ENCODE results near the gene IGF2. TPM values are rescaled to one million over a fixed set of nuclear protein-coding genes. Genes with fewer than 3 reads are reported as not detected.
A peak's percentile ranks its signal among the peaks of the same experiment; 100 is the strongest.

IGF2 gene
- total RNA-seq, 1 experiment from 2014 or later, result 5.0 TPM

DNA sequence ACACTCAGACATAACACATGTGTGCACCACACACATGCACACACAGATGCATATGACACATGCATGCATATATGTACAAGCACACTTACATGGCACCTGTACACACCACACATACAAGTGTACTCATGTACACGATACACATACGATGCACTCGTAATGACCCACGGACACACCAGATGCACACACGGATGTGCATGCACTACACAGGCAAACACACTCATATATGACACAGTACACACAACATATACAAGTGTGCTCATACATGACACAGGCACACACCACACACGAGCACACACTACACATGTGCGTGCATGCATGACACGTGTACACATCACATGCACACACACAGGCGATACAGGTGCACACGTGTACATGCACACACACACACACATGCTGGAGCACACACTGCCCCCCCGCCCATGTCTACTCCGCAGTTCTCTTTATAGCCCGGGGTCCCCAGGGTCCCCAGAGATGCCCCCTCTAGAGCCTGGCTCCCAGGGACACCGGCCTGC lies 37.3 kb upstream of the IGF2 start:
- Histone ChIP-seq H3K4me3 (ENCODE audit: low read length) (no peak overlapping the region), H3K9me2 (replicated peaks; ENCODE audit: low read length) (no peaks in the 10 kb centered on the region), H2AFZ (ENCODE audit: low read length) (no peak overlapping the region), H3K4me2 (ENCODE audit: low read length) (0 out of 2 replicates have a peak overlapping the region, but pooled peaks have one; percentile 52), H3K27ac (ENCODE audit: low read length) (peak overlapping the region; percentile 73), H3K9me3 (ENCODE audit: low read length) (no peaks in the 10 kb centered on the region), H3K9ac (ENCODE audit: low read length) (no peak overlapping the region; the same call in 1 of the 2 replicates), H3F3A (ENCODE audit: low read length, unreplicated experiment) (no peaks in the 10 kb centered on the region), H4K20me1 (ENCODE audit: low read length) (no peaks in the 10 kb centered on the region), H3K36me3 (ENCODE audit: low read depth, low read length) (no peaks in the 10 kb centered on the region), H3K4me1 (ENCODE audit: insufficient read depth, low read length) (peaks cover 63% of the 10 kb centered on the region), H3K79me2 (ENCODE audit: low read length) (0 out of 2 replicates have a peak, but pooled peaks cover 7% of the 10 kb centered on the region), H3K27me3 (ENCODE audit: low read length) (no peaks in the 10 kb centered on the region)
- DNase-seq (no peak), ATAC-seq (no peak)
- intact Hi-C loops (cut with micrococcal nuclease), result no loop called here
- TF ChIP-seq, protein P1, sequence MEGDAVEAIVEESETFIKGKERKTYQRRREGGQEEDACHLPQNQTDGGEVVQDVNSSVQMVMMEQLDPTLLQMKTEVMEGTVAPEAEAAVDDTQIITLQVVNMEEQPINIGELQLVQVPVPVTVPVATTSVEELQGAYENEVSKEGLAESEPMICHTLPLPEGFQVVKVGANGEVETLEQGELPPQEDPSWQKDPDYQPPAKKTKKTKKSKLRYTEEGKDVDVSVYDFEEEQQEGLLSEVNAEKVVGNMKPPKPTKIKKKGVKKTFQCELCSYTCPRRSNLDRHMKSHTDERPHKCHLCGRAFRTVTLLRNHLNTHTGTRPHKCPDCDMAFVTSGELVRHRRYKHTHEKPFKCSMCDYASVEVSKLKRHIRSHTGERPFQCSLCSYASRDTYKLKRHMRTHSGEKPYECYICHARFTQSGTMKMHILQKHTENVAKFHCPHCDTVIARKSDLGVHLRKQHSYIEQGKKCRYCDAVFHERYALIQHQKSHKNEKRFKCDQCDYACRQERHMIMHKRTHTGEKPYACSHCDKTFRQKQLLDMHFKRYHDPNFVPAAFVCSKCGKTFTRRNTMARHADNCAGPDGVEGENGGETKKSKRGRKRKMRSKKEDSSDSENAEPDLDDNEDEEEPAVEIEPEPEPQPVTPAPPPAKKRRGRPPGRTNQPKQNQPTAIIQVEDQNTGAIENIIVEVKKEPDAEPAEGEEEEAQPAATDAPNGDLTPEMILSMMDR (conservative IDR thresholded peaks at IDR 0.05; ENCODE audit: low read depth, low read length), result no peak
- TF ChIP-seq EZH2 (IDR thresholded peaks at IDR 0.05; ENCODE audit: low read length, unreplicated experiment), result no peak
- no peak for TF ChIP-seq EZH2phosphoT487 (IDR thresholded peaks at IDR 0.05; ENCODE audit: borderline replicate concordance, low read length)
- ChIA-PET CTCF (no interaction called here), POLR2A (ENCODE audit: unreplicated experiment) (no interaction called here)
- BruUV-seq (replicated peaks), result no TSS peak

DNA sequence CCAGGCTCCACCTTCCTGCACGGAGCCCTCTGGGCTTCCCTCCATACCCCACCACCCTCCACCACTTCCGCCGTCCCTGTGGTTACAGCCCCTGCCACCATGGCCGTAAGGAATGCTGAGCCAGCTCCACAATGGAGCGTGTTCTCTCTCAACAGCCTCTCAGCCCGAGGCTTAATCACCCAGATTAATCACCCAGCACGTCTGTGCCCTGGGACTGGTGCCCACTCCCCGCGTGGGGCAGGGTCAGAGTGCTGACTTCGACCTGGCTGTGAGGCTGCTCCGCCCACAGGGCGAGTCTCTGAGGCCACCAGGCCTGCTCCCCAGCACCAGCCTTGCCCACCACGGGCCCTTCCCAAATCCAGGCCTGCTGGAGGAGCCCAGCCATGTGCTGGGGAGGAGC lies 36.5 kb upstream of the IGF2 start:
- Histone ChIP-seq H3K4me2 (ENCODE audit: low read length) (peak overlapping the region; percentile 52), H3K4me1 (ENCODE audit: insufficient read depth, low read length) (peaks cover 55% of the 10 kb centered on the region), H3K36me3 (ENCODE audit: low read depth, low read length) (no peaks in the 10 kb centered on the region), H4K20me1 (ENCODE audit: low read length) (no peaks in the 10 kb centered on the region), H3K9me3 (ENCODE audit: low read length) (no peaks in the 10 kb centered on the region), H3K4me3 (ENCODE audit: low read length) (no peak overlapping the region), H3K27ac (ENCODE audit: low read length) (peak overlapping the region; percentile 73), H3K79me2 (ENCODE audit: low read length) (0 out of 2 replicates have a peak, but pooled peaks cover 7% of the 10 kb centered on the region), H3F3A (ENCODE audit: low read length, unreplicated experiment) (no peaks in the 10 kb centered on the region), H3K9ac (ENCODE audit: low read length) (peak overlapping the region; percentile 47), H3K27me3 (ENCODE audit: low read length) (no peaks in the 10 kb centered on the region), H2AFZ (ENCODE audit: low read length) (peak overlapping the region; percentile 2; the same call in 1 of the 2 replicates), H3K9me2 (replicated peaks; ENCODE audit: low read length) (no peaks in the 10 kb centered on the region)
- peak; percentile 68 for ATAC-seq
- ChIA-PET CTCF (interaction anchor here (0.6 kb wide), 2 partner anchors 19 to 343 kb away, joined by 3 read pairs; no protein-coding TSS in a partner anchor), POLR2A (ENCODE audit: unreplicated experiment) (no interaction called here)
- peak; percentile 93 for DNase-seq
- no peak for TF ChIP-seq EZH2phosphoT487 (IDR thresholded peaks at IDR 0.05; ENCODE audit: borderline replicate concordance, low read length)
- TF ChIP-seq, protein P1 (conservative IDR thresholded peaks at IDR 0.05; ENCODE audit: low read depth, low read length), result no peak
- TF ChIP-seq EZH2 (IDR thresholded peaks at IDR 0.05; ENCODE audit: low read length, unreplicated experiment), result no peak
- BruUV-seq (replicated peaks), result no TSS peak
- intact Hi-C loops (cut with micrococcal nuclease), result no loop called here

DNA sequence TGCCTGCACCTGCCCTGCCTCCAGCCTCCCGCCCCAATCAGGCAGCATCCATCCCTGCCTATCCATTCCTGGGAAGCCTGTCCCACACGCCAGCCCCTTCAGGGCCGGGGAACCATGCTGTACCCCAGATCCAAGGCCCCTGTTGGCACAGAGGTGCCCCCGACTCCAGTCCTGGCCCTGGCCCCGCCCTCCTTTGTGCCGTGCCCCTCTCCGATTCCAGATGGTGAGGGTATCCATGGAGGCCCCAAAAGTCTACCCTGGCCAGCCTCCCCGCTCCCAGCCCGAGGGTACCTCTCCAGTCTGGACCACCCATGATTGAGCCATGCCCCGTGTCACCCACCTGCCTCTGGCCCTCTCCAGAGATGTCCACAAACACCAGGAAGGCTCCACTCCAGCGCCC lies 35.2 kb upstream of the IGF2 start:
- Histone ChIP-seq H3K4me3 (ENCODE audit: low read length) (no peak overlapping the region), H3K27ac (ENCODE audit: low read length) (no peak overlapping the region), H3K4me1 (ENCODE audit: insufficient read depth, low read length) (peaks cover 42% of the 10 kb centered on the region), H3K4me2 (ENCODE audit: low read length) (no peak overlapping the region), H3K9me3 (ENCODE audit: low read length) (no peaks in the 10 kb centered on the region), H4K20me1 (ENCODE audit: low read length) (no peaks in the 10 kb centered on the region), H3K27me3 (ENCODE audit: low read length) (no peaks in the 10 kb centered on the region), H3K79me2 (ENCODE audit: low read length) (no peaks in the 10 kb centered on the region), H3F3A (ENCODE audit: low read length, unreplicated experiment) (no peaks in the 10 kb centered on the region), H3K36me3 (ENCODE audit: low read depth, low read length) (no peaks in the 10 kb centered on the region), H3K9ac (ENCODE audit: low read length) (no peak overlapping the region), H2AFZ (ENCODE audit: low read length) (no peak overlapping the region), H3K9me2 (replicated peaks; ENCODE audit: low read length) (no peaks in the 10 kb centered on the region)
- TF ChIP-seq EZH2phosphoT487 (IDR thresholded peaks at IDR 0.05; ENCODE audit: borderline replicate concordance, low read length), result no peak
- TF ChIP-seq, protein P1 (conservative IDR thresholded peaks at IDR 0.05; ENCODE audit: low read depth, low read length), result no peak
- no peak for TF ChIP-seq EZH2 (IDR thresholded peaks at IDR 0.05; ENCODE audit: low read length, unreplicated experiment)
- intact Hi-C loops (cut with micrococcal nuclease), result no loop called here
- ChIA-PET CTCF (no interaction called here), POLR2A (ENCODE audit: unreplicated experiment) (no interaction called here)
- no peak for DNase-seq
- BruUV-seq (replicated peaks), result no TSS peak
- ATAC-seq, result no peak

Measured in PC-3 (cell line).